GM12878 (cell line): ENCODE measurements around the gene BCL10. TPM values are rescaled to one million over a fixed set of nuclear protein-coding genes. Genes with fewer than 3 reads are reported as not detected.

Experiments used
- ATAC-seq: fragments of 200-7000 bp; cut with Tn5 transposase; 3 replicates; pipeline ENCODE4 v1.9.1; 2020; ENCODE audit warnings: mild to moderate bottlenecking, moderate library complexity
- BruUV-seq: library from RNA; stranded (reverse); fragments of 400-500 nt; replicated peaks from 2 replicates; lab custom pipeline; 2021; lab: Mats Ljungman, UMichigan
- CTCF ChIA-PET: fragments of 300-600 bp; sonication (Branson Sonifier 250); formaldehyde crosslinking; extraction: SDS; loops from one replicate; lab custom pipeline; 2021; ENCODE audit warnings: inconsistent platforms; lab: Yijun Ruan, JAX
- POLR2A ChIA-PET: fragments of 350-600 bp; formaldehyde crosslinking; extraction: SDS; loops from one replicate; lab custom pipeline; 2021; ENCODE audit warnings: inconsistent platforms; lab: Charles Lee
- RAD21 ChIA-PET: fragments of 300-600 bp; sonication (Branson Sonifier 250); formaldehyde crosslinking; loops from one replicate; lab custom pipeline; 2023; ENCODE audit warnings: antibody characterized with exemption; ENCODE audit not compliant: unreplicated experiment; lab: Charles Lee
- SMC1A ChIA-PET: fragments of 300-600 bp; sonication (Branson Sonifier 250); formaldehyde crosslinking; loops from one replicate; lab custom pipeline; 2023; ENCODE audit not compliant: unreplicated experiment, uncharacterized antibody; lab: Charles Lee
- DNase-seq: peaks from one replicate; pipeline ENCODE4 v3.0.0-alpha.2; 2011; ENCODE audit warnings: low read depth, low spot score
- FAIRE-seq: peaks from 3 replicates; lab custom pipeline; 2011; peaks lifted over from hg19 to GRCh38; lab: Jason Lieb, UNC
- H2AFZ ChIP-seq: 2 replicates; pipeline ENCODE4 v1.6.0; 2011; ENCODE audit warnings: low read depth, low read length, control low read depth; ENCODE audit not compliant: control insufficient read depth
- H3K27ac ChIP-seq: 2 replicates; pipeline ENCODE4 v1.5.1; 2011; ENCODE audit warnings: control low read depth; ENCODE audit not compliant: control insufficient read depth, insufficient read depth
- H3K27me3 ChIP-seq, 2 experiments: replicated peaks in 1 of 2; 2 replicates each; pipeline versions ENCODE4 v1.6.0 to v1.6.1; 2011; ENCODE audit warnings: low read length in 1 of 2; ENCODE audit not compliant: control insufficient read depth in 2 of 2, insufficient read depth in 2 of 2
- H3K36me3 ChIP-seq, 2 experiments: 2 replicates each; pipeline ENCODE4 v1.5.1; 2011; ENCODE audit warnings: low read length in 1 of 2; ENCODE audit not compliant: control insufficient read depth in 2 of 2, insufficient read depth in 2 of 2
- H3K4me1 ChIP-seq: 2 replicates; pipeline ENCODE4 v1.6.1; 2011; ENCODE audit warnings: mild to moderate bottlenecking, low read length, moderate library complexity, mixed read lengths; ENCODE audit not compliant: control insufficient read depth, insufficient read depth
- H3K4me2 ChIP-seq: 2 replicates; pipeline ENCODE4 v1.6.0; 2011; ENCODE audit warnings: control low read depth; ENCODE audit not compliant: control insufficient read depth, insufficient read depth
- H3K4me3 ChIP-seq: fragments of 200-600 bp; sonication (generic); 2 replicates; pipeline ENCODE4 v1.5.1; 2016
- H3K79me2 ChIP-seq: 2 replicates; pipeline ENCODE4 v1.6.0; 2011; ENCODE audit warnings: low read length; ENCODE audit not compliant: control insufficient read depth, insufficient read depth
- H3K9ac ChIP-seq: 2 replicates; pipeline ENCODE4 v1.8.0; 2011; ENCODE audit warnings: low read length, control low read depth, mixed read lengths; ENCODE audit not compliant: control insufficient read depth, insufficient read depth
- H3K9me3 ChIP-seq: replicated peaks from 3 replicates; pipeline ENCODE4 v1.5.1; 2011; ENCODE audit warnings: mild to moderate bottlenecking, low read length; ENCODE audit not compliant: control insufficient read depth, insufficient read depth
- H4K20me1 ChIP-seq: 2 replicates; pipeline ENCODE4 v1.6.0; 2011; ENCODE audit not compliant: control insufficient read depth, insufficient read depth
- ASH2L ChIP-seq: fragments of 300-600, 200-600 bp; sonication (generic); IDR thresholded peaks from 2 replicates; pipeline ENCODE4 v1.6.1; 2017; ENCODE audit warnings: low read depth, mild to moderate bottlenecking, borderline replicate concordance
- ATF3 ChIP-seq: IDR thresholded peaks from 2 replicates; pipeline ENCODE4 v1.6.1; 2011; ENCODE audit warnings: low read depth, mild to moderate bottlenecking, low read length, moderate library complexity, borderline replicate concordance; ENCODE audit errors: extremely low read depth
- BCL3 ChIP-seq: IDR thresholded peaks from 2 replicates; pipeline ENCODE4 v1.6.1; 2011; ENCODE audit warnings: borderline replicate concordance, low read depth, mild to moderate bottlenecking, moderate library complexity, low read length; ENCODE audit not compliant: insufficient read depth, poor library complexity, severe bottlenecking
- CBFB ChIP-seq: IDR thresholded peaks from 2 replicates; pipeline ENCODE4 v1.6.1; 2016; ENCODE audit warnings: antibody characterized with exemption, low read depth
- HCFC1 ChIP-seq: fragments of 150-350 bp; IDR thresholded peaks from 2 replicates; pipeline ENCODE4 v1.6.1; 2014; ENCODE audit warnings: low read length
- JUND ChIP-seq: IDR thresholded peaks from 2 replicates; pipeline ENCODE4 v1.6.1; 2012; ENCODE audit warnings: low read depth, mild to moderate bottlenecking, low read length, improper control_type of control experiment, moderate library complexity
- MEF2B ChIP-seq: fragments of 450-650 bp; IDR thresholded peaks from 2 replicates; pipeline ENCODE4 v1.6.1; 2018; ENCODE audit warnings: mild to moderate bottlenecking, moderate library complexity; ENCODE audit not compliant: partially characterized antibody, poor library complexity, severe bottlenecking
- MYB ChIP-seq: fragments of 150-350 bp; IDR thresholded peaks from 2 replicates; pipeline ENCODE4 v1.6.1; 2014; ENCODE audit warnings: mild to moderate bottlenecking, low read depth, low read length, borderline replicate concordance
- NFYA ChIP-seq: IDR thresholded peaks from 2 replicates; pipeline ENCODE4 v1.6.1; 2011; ENCODE audit warnings: low read depth, mild to moderate bottlenecking, low read length, improper control_type of control experiment, borderline replicate concordance
- NR2C2 ChIP-seq: IDR thresholded peaks from 2 replicates; pipeline ENCODE4 v1.6.1; 2011; ENCODE audit warnings: borderline replicate concordance, low read depth; ENCODE audit not compliant: control insufficient read depth, insufficient read length
- RBBP5 ChIP-seq: fragments of 200-600 bp; sonication (generic); conservative IDR thresholded peaks from 2 replicates; pipeline ENCODE4 v1.6.1; 2016
- SPI1 ChIP-seq: IDR thresholded peaks from 2 replicates; pipeline ENCODE4 v1.6.1; 2011; ENCODE audit warnings: low read depth, mild to moderate bottlenecking, low read length, moderate library complexity, borderline replicate concordance; ENCODE audit not compliant: insufficient read depth
- ZNF24 ChIP-seq: fragments of 450-650 bp; IDR thresholded peaks from 2 replicates; pipeline ENCODE4 v1.6.1; 2017; ENCODE audit warnings: antibody characterized with exemption, mild to moderate bottlenecking
- ZNF384 ChIP-seq: IDR thresholded peaks from 2 replicates; pipeline ENCODE4 v1.6.1; 2012; ENCODE audit warnings: low read depth, mild to moderate bottlenecking, low read length, improper control_type of control experiment, borderline replicate concordance
- WGBS: methylation state at CpG from one replicate; pipeline ENCODE4 v1.1.6; 2016; ENCODE audit warnings: low lambda C conversion rate; ENCODE audit not compliant: insufficient replicate concordance, insufficient coverage; ENCODE audit errors: missing lambda C conversion rate; 5-methylcytosine and 5-hydroxymethylcytosine counted together
- in situ Hi-C: fragments of 300-500 bp; cut with MboI; formaldehyde crosslinking; loops from 9 replicates; pipeline ENCODE4 v1.14.3; 2018; ENCODE audit warnings: mixed read lengths
- intact Hi-C: fragments of 100-400 bp; cut with micrococcal nuclease; formaldehyde crosslinking; loops from one replicate; pipeline ENCODE4 v1.14.2; 2022; ENCODE audit not compliant: unreplicated experiment
- polyA plus RNA-seq, 11 experiments: library from polyadenylated mRNA; depleted of rRNA in 4 of 11; unstranded in 6 of 11; stranded (reverse) in 5 of 11; fragments of >200 nt; fragmentation: Nextera tagmentation in 4 of 11; fragmentation: Illumina TruSeq in 1 of 11; extraction: Ambion mirVana in 4 of 11; extraction: Trizol in 1 of 11; gene quantifications; 1 replicate in 1 of 11; 2 replicates in 10 of 11; pipeline versions ENCODE4 v1.2.1 to v1.2.3, GENCODE V29; 2011 to 2016; ENCODE audit warnings: inconsistent platforms in 2 of 11, missing spikeins in 2 of 11, low read depth in 1 of 11
- total RNA-seq, 4 experiments: library from RNA; depleted of rRNA in 3 of 4; stranded (reverse); fragments of >200 nt in 3 of 4; fragmentation: Illumina TruSeq in 1 of 4; extraction: Trizol in 1 of 4; gene quantifications; 2 replicates each; pipeline versions ENCODE4 v1.2.1 to v1.2.3, GENCODE V29; 2013 to 2021

The BCL10 gene
- total and polyA plus RNA-seq, 10 of the 15 experiments (the other 5 are each of a cell fraction or from before 2014, with no cell fraction given), result 10.6 to 35.2 (median 19.5) TPM

GRCh38 chr1:85314726-85315125 is 38.3 kb upstream of the BCL10 start:
- H2AFZ ChIP-seq, result no peak overlapping the region
- intact Hi-C loops, result loop anchor here (5.0 kb wide), 1 partner anchor 188 kb away; no protein-coding TSS in a partner anchor

GRCh38 chr1:85313888-85314696 is 37.7 kb upstream of the BCL10 start:
- no TSS peak for BruUV-seq
- FAIRE-seq (no peak), ATAC-seq (no peak), DNase-seq (no peak)
- ChIA-PET SMC1A (no interaction called here), POLR2A (no interaction called here), RAD21 (no interaction called here), CTCF (no interaction called here)
- Histone ChIP-seq H3K79me2 (no peaks in the 10 kb centered on the region), H3K36me3 (no peaks in the 10 kb centered on the region), H3K9me3 (no peaks in the 10 kb centered on the region), H2AFZ (no peak overlapping the region), H4K20me1 (no peaks in the 10 kb centered on the region), H3K4me1 (no peaks in the 10 kb centered on the region), H3K27ac (no peak overlapping the region), H3K4me2 (no peak overlapping the region), H3K4me3 (no peak overlapping the region), H3K27me3 (peaks cover 0 to 4% of the 10 kb centered on the region in 2 experiments; a peak in 2 of 4 replicates), H3K9ac (no peak overlapping the region)
- WGBS, result 3% methylated on average over 3 of the region's 3 CpGs
- in situ Hi-C loops (loop anchor here (25.0 kb wide), 1 partner anchor 698 kb away; no protein-coding TSS in a partner anchor), intact Hi-C loops (loop anchor here (5.0 kb wide), 1 partner anchor 188 kb away; no protein-coding TSS in a partner anchor)
- TF ChIP-seq ZNF24, result no peak
- no peak for TF ChIP-seq MYB
- no peak for TF ChIP-seq ZNF384
- TF ChIP-seq NFYA, result no peak
- TF ChIP-seq ASH2L, result no peak
- no peak for TF ChIP-seq NR2C2
- TF ChIP-seq MEF2B, result no peak
- no peak for TF ChIP-seq JUND
- TF ChIP-seq RBBP5, result no peak
- no peak for TF ChIP-seq SPI1
- no peak for TF ChIP-seq ATF3
- no peak for TF ChIP-seq CBFB

More at GRCh38 chr1:85314726-85315125, 38.3 kb upstream of the BCL10 start:
- FAIRE-seq (no peak), DNase-seq (no peak), ATAC-seq (no peak)
- Histone ChIP-seq H3K4me3 (no peak overlapping the region), H3K9ac (no peak overlapping the region), H3K36me3 (no peaks in the 10 kb centered on the region), H3K9me3 (no peaks in the 10 kb centered on the region), H3K79me2 (no peaks in the 10 kb centered on the region), H3K27ac (no peak overlapping the region), H3K4me2 (no peak overlapping the region), H4K20me1 (no peaks in the 10 kb centered on the region), H3K4me1 (no peaks in the 10 kb centered on the region), H3K27me3 (peaks cover 0 to 3% of the 10 kb centered on the region in 2 experiments; a peak in 2 of 4 replicates)
- TF ChIP-seq BCL3 (no peak), HCFC1 (no peak), ZNF384 (no peak)
- ChIA-PET SMC1A (no interaction called here), CTCF (no interaction called here), RAD21 (no interaction called here), POLR2A (no interaction called here)
- no TSS peak for BruUV-seq
- in situ Hi-C loops, result loop anchor here (25.0 kb wide), 1 partner anchor 698 kb away; no protein-coding TSS in a partner anchor
